IMR-90 (cell line): ENCODE results near the gene RNF112. TPM values are rescaled to one million over a fixed set of nuclear protein-coding genes. Genes with fewer than 3 reads are reported as not detected.

Source experiments
- ATAC-seq: fragments of 200-7000 bp; cut with Tn5 transposase; 2 replicates; pipeline ENCODE4 v1.9.1; 2020; ENCODE audit warnings: low read depth, mild to moderate bottlenecking, moderate library complexity
- BruUV-seq: library from RNA; stranded (reverse); fragments of 400-500 nt; replicated peaks from 2 replicates; lab custom pipeline; 2021; lab: Mats Ljungman, UMichigan
- CTCF ChIA-PET: fragments of 300-600 bp; formaldehyde crosslinking; extraction: SDS; loops from one replicate; lab custom pipeline; 2021; ENCODE audit warnings: antibody characterized with exemption; lab: Yijun Ruan, JAX
- POLR2A ChIA-PET: fragments of 300-600 bp; sonication (Branson Sonifier 250); formaldehyde crosslinking; loops from one replicate; lab custom pipeline; 2022; ENCODE audit warnings: antibody characterized with exemption; ENCODE audit not compliant: unreplicated experiment; lab: Charles Lee
- DNase-seq: peaks from one replicate; pipeline ENCODE4 v3.0.0; 2013
- H2AFZ ChIP-seq: replicated peaks from 2 replicates; pipeline ENCODE3; 2013; ENCODE audit warnings: low read length, mild to moderate bottlenecking; ENCODE audit not compliant: poor library complexity
- H2AK5ac ChIP-seq: 2 replicates; pipeline ENCODE4 v1.6.1; 2013; ENCODE audit warnings: low read depth, low read length, inconsistent platforms
- H2AK9ac ChIP-seq: replicated peaks from 2 replicates; pipeline ENCODE3; 2013; ENCODE audit warnings: mild to moderate bottlenecking, low read depth, low read length, moderate library complexity; ENCODE audit not compliant: poor library complexity
- H2BK120ac ChIP-seq: 2 replicates; pipeline ENCODE4 v1.6.1; 2013; ENCODE audit warnings: low read depth, low read length, inconsistent platforms
- H2BK15ac ChIP-seq: 3 replicates; pipeline ENCODE4 v1.6.1; 2013; ENCODE audit warnings: low read depth, low read length, inconsistent platforms
- H2BK20ac ChIP-seq: 2 replicates; pipeline ENCODE4 v1.6.1; 2013; ENCODE audit warnings: low read depth, mild to moderate bottlenecking, inconsistent platforms, low read length, moderate library complexity
- H2BK5ac ChIP-seq: 2 replicates; pipeline ENCODE4 v1.6.1; 2013; ENCODE audit warnings: mild to moderate bottlenecking, low read depth, low read length, inconsistent platforms; ENCODE audit not compliant: poor library complexity, severe bottlenecking
- H3K14ac ChIP-seq: replicated peaks from 2 replicates; pipeline ENCODE4 v1.6.1; 2013; ENCODE audit warnings: low read depth, low read length, inconsistent platforms
- H3K18ac ChIP-seq: 2 replicates; pipeline ENCODE4 v1.6.1; 2013; ENCODE audit warnings: low read depth, low read length, control low read depth
- H3K23ac ChIP-seq: 2 replicates; pipeline ENCODE4 v1.6.1; 2013; ENCODE audit warnings: low read depth, low read length, inconsistent platforms
- H3K27ac ChIP-seq: 2 replicates; pipeline ENCODE4 v1.5.1; 2013; ENCODE audit warnings: mild to moderate bottlenecking, control low read depth, low read length; ENCODE audit not compliant: insufficient read depth
- H3K27me3 ChIP-seq: 2 replicates; pipeline ENCODE4 v1.6.1; 2013; ENCODE audit warnings: low read length; ENCODE audit not compliant: control insufficient read depth, insufficient read depth
- H3K36me3 ChIP-seq: 2 replicates; pipeline ENCODE4 v1.6.1; 2013; ENCODE audit warnings: low read length, mixed read lengths; ENCODE audit not compliant: control insufficient read depth, insufficient read depth
- H3K4ac ChIP-seq: 2 replicates; pipeline ENCODE4 v1.6.1; 2013; ENCODE audit warnings: low read depth, low read length, inconsistent platforms
- H3K4me1 ChIP-seq: 2 replicates; pipeline ENCODE4 v1.6.1; 2013; ENCODE audit warnings: low read length, mixed read lengths; ENCODE audit not compliant: control insufficient read depth, insufficient read depth
- H3K4me2 ChIP-seq: 2 replicates; pipeline ENCODE4 v1.6.1; 2013; ENCODE audit warnings: low read depth, mild to moderate bottlenecking, control low read depth, low read length, moderate library complexity
- H3K4me3 ChIP-seq: 2 replicates; pipeline ENCODE4 v1.5.1; 2013; ENCODE audit warnings: low read depth, mild to moderate bottlenecking, control low read depth, low read length, moderate library complexity; ENCODE audit not compliant: insufficient read depth
- H3K56ac ChIP-seq: 2 replicates; pipeline ENCODE4 v1.6.1; 2013; ENCODE audit warnings: low read length, inconsistent platforms; ENCODE audit not compliant: insufficient read depth; ENCODE audit errors: extremely low read depth
- H3K79me1 ChIP-seq, 2 experiments: 2 replicates each; pipeline ENCODE4 v1.6.1; 2013; ENCODE audit warnings: low read length in 2 of 2, inconsistent platforms in 1 of 2, low read depth in 1 of 2
- H3K9ac ChIP-seq: 2 replicates; pipeline ENCODE4 v1.6.1; 2013; ENCODE audit warnings: low read depth, low read length, control low read depth
- H3K9me1 ChIP-seq: 2 replicates; pipeline ENCODE4 v1.6.1; 2013; ENCODE audit warnings: low read length, inconsistent platforms; ENCODE audit not compliant: insufficient read depth
- H3K9me3 ChIP-seq: 2 replicates; pipeline ENCODE4 v1.6.1; 2013; ENCODE audit warnings: low read length; ENCODE audit not compliant: control insufficient read depth, insufficient read depth
- H4K20me1 ChIP-seq: 2 replicates; pipeline ENCODE4 v1.6.1; 2013; ENCODE audit warnings: low read length, inconsistent platforms; ENCODE audit not compliant: insufficient read depth
- H4K5ac ChIP-seq: 2 replicates; pipeline ENCODE4 v1.6.1; 2013; ENCODE audit warnings: mild to moderate bottlenecking, low read depth, low read length, control low read depth
- H4K8ac ChIP-seq, 2 experiments: 2 replicates each; pipeline ENCODE4 v1.6.1; 2013; ENCODE audit warnings: low read depth in 2 of 2, low read length in 2 of 2, control low read depth in 1 of 2, inconsistent platforms in 1 of 2
- H4K91ac ChIP-seq: 2 replicates; pipeline ENCODE4 v1.6.1; 2013; ENCODE audit warnings: low read depth, low read length, inconsistent platforms; ENCODE audit not compliant: insufficient read depth
- MAFK ChIP-seq: IDR thresholded peaks from 2 replicates; pipeline ENCODE4 v1.6.1; 2012; ENCODE audit warnings: low read depth, low read length, improper control_type of control experiment
- MXI1 ChIP-seq: IDR thresholded peaks from 2 replicates; pipeline ENCODE4 v1.6.1; 2012; ENCODE audit warnings: low read depth, mild to moderate bottlenecking, low read length, moderate library complexity, borderline replicate concordance
- NFE2L2 ChIP-seq: fragments of 150-350 bp; IDR thresholded peaks from 2 replicates; pipeline ENCODE4 v1.6.1; 2016; ENCODE audit warnings: low read depth, mild to moderate bottlenecking, low read length
- POLR2A ChIP-seq: IDR thresholded peaks from 2 replicates; pipeline ENCODE4 v1.6.1; 2012; ENCODE audit warnings: mild to moderate bottlenecking, low read depth, low read length
- RAD21 ChIP-seq: IDR thresholded peaks from 2 replicates; pipeline ENCODE4 v1.6.1; 2012; ENCODE audit warnings: low read length, improper control_type of control experiment
- SMC3 ChIP-seq: fragments of 150-350 bp; IDR thresholded peaks from 2 replicates; pipeline ENCODE4 v1.6.1; 2016; ENCODE audit warnings: low read depth, mild to moderate bottlenecking, antibody characterized with exemption, low read length, moderate library complexity
- WGBS, 2 experiments: methylation state at CpG; one replicate each; pipeline versions ENCODE4 v1.1.5 to v1.1.7; 2013; ENCODE audit warnings: missing lambda C conversion rate in 2 of 2; ENCODE audit not compliant: insufficient read length in 1 of 2; ENCODE audit errors: extremely low coverage in 2 of 2; 5-methylcytosine and 5-hydroxymethylcytosine counted together
- dilution Hi-C: fragments of 300-500 bp; cut with HindIII; formaldehyde crosslinking; loops from one replicate; pipeline ENCODE4 v1.14.3; 2018; ENCODE audit warnings: low sequenced_read_pairs; ENCODE audit not compliant: unreplicated experiment
- in situ Hi-C: fragments of 300-500 bp; cut with MboI; formaldehyde crosslinking; loops from 3 replicates; pipeline ENCODE4 v1.14.3; 2019; ENCODE audit warnings: low sequenced_read_pairs, inconsistent platforms, mixed read lengths
- intact Hi-C: fragments of 100-400 bp; cut with micrococcal nuclease; formaldehyde crosslinking; loops from 2 replicates; pipeline ENCODE4 v1.10.0; 2022
- polyA plus RNA-seq, 3 experiments: library from polyadenylated mRNA; depleted of rRNA; stranded (reverse); fragments of >200 nt; gene quantifications; 2 replicates each; pipeline ENCODE4 v1.2.3, GENCODE V29; 2012; ENCODE audit warnings: low replicate concordance in 1 of 3
- total RNA-seq: library from RNA; depleted of rRNA; stranded (reverse); fragments of >200 nt; gene quantifications from 2 replicates; pipeline ENCODE4 v1.2.3, GENCODE V29; 2012

The RNF112 gene
- total and polyA plus RNA-seq, 2 of the 4 experiments (the other 2 are of a cell fraction) = 2.5 to 5.7 TPM

- POLR2A ChIA-PET = no interaction called here
Measured at GRCh38 chr17:19390951-19391350, 20.1 kb upstream of the RNF112 start.

More at GRCh38 chr17:19390951-19391350, 20.1 kb upstream of the RNF112 start:
- no peak overlapping the region for H3K27ac ChIP-seq
- dilution Hi-C loops = no loop called here
- TF ChIP-seq MAFK = no peak
- TF ChIP-seq RAD21 = no peak
- TF ChIP-seq MXI1 = no peak
- TF ChIP-seq POLR2A = no peak
- TF ChIP-seq NFE2L2 = no peak
- no peak for TF ChIP-seq SMC3
- ATAC-seq = no peak
- H4K20me1 ChIP-seq = peaks cover 4% of the 10 kb centered on the region
- no peak overlapping the region for H2AK9ac ChIP-seq
- no peak overlapping the region for H2BK20ac ChIP-seq
- H2BK5ac ChIP-seq = no peak overlapping the region
- no peak overlapping the region; the same call in 1 of the 2 replicates for H4K5ac ChIP-seq
- no peak overlapping the region for H4K91ac ChIP-seq
- no peak overlapping the region for H2BK120ac ChIP-seq
- no peak for DNase-seq
- no peak overlapping the region; the same call in 1 of the 2 replicates for H2AK5ac ChIP-seq
- no peak overlapping the region for H3K56ac ChIP-seq
- WGBS, 2 experiments = no CpG with 5 or more reads among the region's 2 CpGs
- H3K4me3 ChIP-seq = no peak overlapping the region
- H3K9me1 ChIP-seq = peaks cover 21% of the 10 kb centered on the region
- peaks cover 25% of the 10 kb centered on the region for H3K4me1 ChIP-seq
- H2AFZ ChIP-seq = no peak overlapping the region
- no peak overlapping the region for H3K4ac ChIP-seq
- H3K4me2 ChIP-seq = no peak overlapping the region
- H3K79me1 ChIP-seq = peaks cover 0 to 5% of the 10 kb centered on the region in 2 experiments; a peak in 2 of 4 replicates
- no peak overlapping the region for H2BK15ac ChIP-seq
- no peak overlapping the region for H4K8ac ChIP-seq
- no peaks in the 10 kb centered on the region for H3K9me3 ChIP-seq
- H3K9ac ChIP-seq = no peak overlapping the region
- intact Hi-C loops = no loop called here
- in situ Hi-C loops = no loop called here
- CTCF ChIA-PET = no interaction called here
- BruUV-seq = no TSS peak
- H3K36me3 ChIP-seq = peaks cover 4% of the 10 kb centered on the region; the same call in 1 of the 2 replicates
- no peak overlapping the region for H3K14ac ChIP-seq
- H3K23ac ChIP-seq = no peak overlapping the region
- no peaks in the 10 kb centered on the region for H3K27me3 ChIP-seq
- no peak overlapping the region; the same call in 1 of the 2 replicates for H3K18ac ChIP-seq
